GM19099 (cell line): ENCODE results near the gene PKP1.

Source experiments
- POLR2A ChIP-seq: IDR thresholded peaks from 3 replicates; pipeline ENCODE4 v1.6.1; 2011; ENCODE audit warnings: low read depth; ENCODE audit not compliant: insufficient read length; ENCODE audit errors: extremely low read depth

Gene PKP1

DNA sequence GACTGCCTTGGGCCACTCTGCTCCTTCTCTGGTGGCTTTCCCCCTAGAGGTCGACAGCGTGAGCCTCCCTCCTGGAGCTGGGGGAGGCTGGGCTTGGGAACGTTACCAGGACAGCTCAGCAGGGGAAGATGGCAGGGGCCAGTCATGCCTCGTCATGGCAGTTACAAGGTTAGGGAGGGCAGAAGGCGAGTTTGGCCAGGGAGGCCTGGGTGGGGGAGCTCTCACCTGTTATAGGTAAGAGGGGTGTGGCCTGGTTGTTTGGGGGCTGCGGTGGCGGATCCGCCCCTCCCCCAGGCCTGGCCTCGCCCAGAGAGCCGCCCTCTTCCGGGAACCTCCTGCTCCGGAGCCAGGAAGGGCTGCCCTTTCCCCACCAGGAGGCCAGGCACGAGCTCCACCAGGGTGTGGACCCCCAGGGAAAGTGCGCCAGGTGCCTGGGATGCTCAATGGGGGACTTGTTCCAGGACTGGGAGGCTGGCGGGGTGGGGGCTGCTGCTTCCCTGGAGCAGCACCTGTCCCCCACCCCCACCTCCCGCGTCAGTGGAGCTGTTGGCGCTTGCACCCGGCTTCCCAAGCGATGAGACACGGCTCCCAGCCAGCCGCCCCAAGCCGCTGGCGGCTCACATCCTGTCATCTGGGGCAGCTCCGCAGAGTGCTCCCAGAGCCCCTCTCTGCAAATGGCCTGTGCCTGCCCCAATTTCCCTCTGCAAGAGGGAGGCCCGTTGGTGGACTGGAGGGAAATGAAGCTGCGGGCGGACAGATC lies 23.6 kb upstream of the PKP1 start:
- TF ChIP-seq POLR2A, result no peak

GRCh38 chr1:201260236-201260590 lies 23.1 kb upstream of the PKP1 start:
- no peak for TF ChIP-seq POLR2A

GRCh38 chr1:201260648-201261311 lies 22.5 kb upstream of the PKP1 start:
- no peak for TF ChIP-seq POLR2A

DNA sequence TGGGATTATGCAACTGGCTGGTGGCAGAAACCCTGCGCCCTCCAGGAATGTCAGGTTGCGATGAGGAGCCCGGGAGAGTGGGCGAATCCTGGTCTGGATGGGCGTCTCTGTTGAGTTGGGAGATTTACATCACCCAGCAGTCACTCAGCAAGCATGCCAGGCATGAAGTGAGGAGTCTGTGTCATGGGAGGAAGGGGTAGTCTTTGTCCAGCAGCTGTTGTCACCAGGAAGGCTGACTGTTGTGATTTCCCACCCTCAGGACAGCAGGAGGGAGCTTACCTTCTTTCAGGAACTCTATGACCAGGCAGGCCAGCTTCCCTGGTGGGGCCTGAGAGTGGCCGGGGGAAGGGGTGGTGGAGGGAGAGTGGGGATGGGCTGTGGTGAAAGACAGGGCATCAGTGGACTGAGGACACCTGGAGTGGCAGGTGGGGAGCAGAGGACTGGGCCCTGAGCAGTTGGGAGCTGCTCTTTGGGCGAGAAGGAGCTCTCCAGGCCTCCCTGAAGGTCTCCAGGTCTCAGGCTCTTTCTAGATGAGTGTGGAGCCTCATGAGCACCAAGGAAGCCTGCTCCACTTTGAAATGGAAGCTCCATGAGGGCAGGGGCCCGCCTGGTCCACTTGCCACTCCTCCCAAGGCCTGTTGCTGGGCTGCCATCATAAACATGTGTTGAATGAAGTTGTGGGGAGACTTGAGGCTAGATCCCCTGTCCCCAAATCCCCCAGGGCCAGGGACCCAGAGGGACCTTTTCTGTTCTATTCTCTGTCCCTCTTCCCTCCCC lies 21.3 kb upstream of the PKP1 start:
- TF ChIP-seq POLR2A, result no peak

GRCh38 chr1:201262963-201263608 lies 20.2 kb upstream of the PKP1 start:
- no peak for TF ChIP-seq POLR2A

- no peak for TF ChIP-seq POLR2A
Observed at GRCh38 chr1:201264072-201264471, 19.2 kb upstream of the PKP1 start.

- TF ChIP-seq POLR2A, result no peak
Observed at GRCh38 chr1:201264554-201264953, 18.8 kb upstream of the PKP1 start.

DNA sequence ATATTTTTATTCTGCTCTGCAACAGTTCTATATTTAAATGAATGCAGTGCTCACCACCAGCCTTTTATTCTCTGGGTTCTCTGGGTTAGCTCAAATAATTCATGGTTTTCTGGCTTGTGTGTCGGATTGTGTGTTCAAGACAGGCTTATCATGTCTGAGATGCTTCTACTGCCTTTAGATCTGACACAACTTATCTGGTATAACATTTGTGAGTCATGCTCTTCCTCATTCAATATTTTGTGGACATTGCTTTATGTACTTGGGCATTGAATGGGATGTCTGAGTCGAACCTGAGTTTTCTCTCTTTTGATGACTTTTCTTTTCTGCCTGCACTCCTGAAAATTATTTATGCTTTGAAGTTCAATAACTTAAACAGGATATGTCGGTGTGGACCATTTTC lies 17.6 kb upstream of the PKP1 start:
- TF ChIP-seq POLR2A, result no peak

GRCh38 chr1:201266276-201266675 lies 17.0 kb upstream of the PKP1 start:
- no peak for TF ChIP-seq POLR2A

DNA sequence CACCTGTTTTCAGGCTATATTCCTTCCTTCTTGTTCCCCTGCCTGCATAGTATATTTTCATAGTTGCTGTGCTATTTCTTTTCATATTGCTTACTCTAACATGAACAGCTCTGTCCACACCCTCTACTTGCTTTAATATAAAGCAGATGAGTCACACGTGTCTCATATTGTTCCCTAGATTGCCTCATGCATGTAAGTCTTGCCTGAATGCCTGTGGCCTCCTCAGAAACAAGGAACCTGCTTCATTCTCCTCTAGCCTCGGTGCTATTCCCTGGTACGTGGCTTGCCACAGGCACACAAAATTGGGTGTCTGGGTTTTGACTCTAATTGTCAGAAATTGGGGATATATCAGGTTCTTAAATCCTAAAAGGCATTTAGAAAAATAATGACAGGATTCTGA lies 16.5 kb upstream of the PKP1 start:
- no peak for TF ChIP-seq POLR2A

DNA sequence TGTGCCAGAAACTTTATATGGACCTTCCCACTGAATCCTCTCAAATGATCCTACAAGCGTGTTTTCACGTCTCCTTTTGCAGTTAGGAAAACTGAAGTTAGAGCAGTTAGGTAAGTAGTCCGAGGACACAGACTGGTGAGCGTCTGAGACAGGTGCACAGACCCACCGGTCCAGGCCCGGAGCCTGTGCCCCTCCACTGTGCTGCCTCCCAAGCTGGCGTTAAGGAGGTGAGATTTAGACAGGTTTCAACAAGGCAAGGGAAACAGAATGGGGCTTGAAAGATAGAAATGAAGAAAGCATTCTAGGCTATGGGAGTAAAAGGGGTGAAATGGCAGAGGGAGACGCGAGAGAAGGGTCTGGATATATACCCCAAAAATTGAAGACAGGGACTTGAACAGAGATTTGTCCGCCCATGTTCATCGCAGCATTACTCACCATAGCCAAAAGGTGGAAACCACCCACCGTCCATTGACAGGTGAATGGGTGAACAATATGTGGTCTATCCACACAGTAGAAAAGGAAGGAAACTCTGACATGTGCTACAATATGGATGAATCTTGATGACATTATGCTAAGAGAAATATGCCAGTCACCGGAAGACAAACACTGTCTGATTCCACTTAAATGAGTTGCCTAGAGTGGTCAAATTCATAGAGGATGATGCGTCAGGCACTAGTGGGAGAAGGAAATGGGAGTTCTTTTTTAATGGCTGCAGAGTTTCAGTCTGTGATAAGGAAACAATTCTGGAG lies 15.7 kb upstream of the PKP1 start:
- TF ChIP-seq POLR2A, result no peak

DNA sequence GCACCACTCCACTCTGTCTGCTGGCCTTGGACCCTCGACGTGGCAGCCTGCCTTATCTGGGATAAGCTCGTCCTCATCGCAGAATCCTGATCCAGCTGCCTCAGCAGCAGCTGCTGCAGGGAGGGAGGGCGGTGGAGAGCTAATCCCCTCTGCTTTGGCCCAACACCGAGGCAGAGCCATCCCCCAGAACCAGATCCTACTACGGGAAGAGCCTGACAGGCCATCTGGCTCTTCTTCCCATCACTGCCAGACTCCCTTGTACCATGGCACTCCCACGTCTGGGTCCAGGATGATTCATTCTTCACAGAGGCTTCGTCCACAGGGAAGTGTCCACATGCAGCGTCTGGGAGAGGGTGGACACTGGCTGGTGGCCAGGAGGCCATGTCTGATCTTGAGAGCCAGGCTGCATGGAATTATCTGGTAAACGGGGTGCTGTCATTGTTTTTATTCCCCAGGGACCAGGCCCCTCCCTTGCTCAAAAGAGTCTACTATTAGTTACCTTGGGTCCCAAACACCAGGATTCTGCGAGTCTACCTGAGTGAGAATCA lies 14.6 kb upstream of the PKP1 start:
- TF ChIP-seq POLR2A, result no peak

GRCh38 chr1:201269281-201269680 lies 14.0 kb upstream of the PKP1 start:
- TF ChIP-seq POLR2A, result no peak

- TF ChIP-seq POLR2A, result no peak
Observed at GRCh38 chr1:201269900-201270410, 13.4 kb upstream of the PKP1 start.
